ENCODE measurements around the gene SLC4A1.

Gene SLC4A1

DNA sequence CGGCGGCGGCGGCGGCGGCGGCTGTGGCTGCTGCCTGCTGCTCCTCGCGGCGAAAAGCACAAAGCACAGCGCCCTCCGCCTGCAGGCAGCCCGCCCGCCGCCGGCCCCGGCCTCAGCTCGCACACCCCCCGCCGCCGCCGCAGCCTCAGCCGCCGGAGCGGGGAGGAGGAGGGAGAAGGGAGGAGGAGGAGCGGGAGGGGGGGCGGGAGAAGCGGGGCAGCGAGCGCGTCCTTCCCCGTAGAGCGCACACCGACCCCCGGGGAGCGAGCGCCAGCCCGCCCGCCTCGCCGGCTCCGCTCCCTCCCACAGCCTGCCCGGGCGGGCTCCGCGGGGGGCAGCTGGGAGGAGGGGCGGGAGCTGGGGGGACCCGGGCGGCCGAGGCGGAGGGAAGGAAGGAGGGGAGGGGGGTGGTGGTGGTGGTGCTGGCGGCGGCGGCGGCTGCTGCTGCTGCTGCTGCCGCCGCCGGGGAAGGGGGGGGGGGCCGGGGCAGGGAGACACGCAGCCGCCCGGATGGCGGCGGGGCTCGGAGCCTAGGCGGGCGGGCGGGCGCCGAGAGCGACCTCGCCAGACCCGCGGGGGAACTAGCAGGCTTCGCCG lies 48.2 kb downstream of the SLC4A1 start, which contains the start of gene UBTF:
Gene UBTF, minus strand, starts transcription at position 60 of the 597 bp plus-strand sequence. CDS start 1,446 bp downstream, outside the sequence.
- FAIRE-seq: no peak

- FAIRE-seq: no peak
These were observed 48.8 kb downstream of the SLC4A1 start for GRCh38 chr17:44219108-44219615.

- FAIRE-seq: no peak
These were observed 49.4 kb downstream of the SLC4A1 start for GRCh38 chr17:44218344-44219107.

DNA sequence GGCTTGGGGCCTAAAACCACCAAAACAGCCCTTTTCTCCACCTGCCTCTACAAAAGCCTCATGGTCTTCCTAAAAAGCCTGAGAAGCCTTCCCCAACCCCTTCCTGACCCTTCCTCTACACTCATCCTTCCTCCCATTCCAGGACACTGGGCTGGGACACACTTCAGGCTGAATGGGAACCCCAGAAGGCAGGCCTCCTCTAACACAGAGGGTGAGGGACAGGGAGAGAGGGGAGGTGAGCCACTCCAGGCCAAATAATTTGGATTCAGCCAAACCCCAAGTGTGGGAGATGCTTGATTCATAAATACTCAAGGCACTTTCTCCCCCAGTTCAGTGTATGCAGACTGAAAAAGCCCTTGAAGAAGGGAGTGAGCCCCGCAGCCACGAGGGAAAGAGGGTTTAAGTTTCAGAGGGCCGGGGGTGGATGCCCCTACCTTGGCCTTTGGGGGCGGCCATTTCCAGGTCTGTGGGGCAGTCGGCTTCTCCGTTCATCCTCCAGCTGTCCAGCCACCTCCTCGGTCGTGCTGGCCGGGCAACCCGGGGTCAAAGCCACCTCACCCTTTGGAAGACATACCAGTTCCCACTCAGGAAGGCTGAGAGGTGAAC lies 50.1 kb downstream of the SLC4A1 start:
- no peak for FAIRE-seq

- no peak for FAIRE-seq
These were observed 51.2 kb downstream of the SLC4A1 start for GRCh38 chr17:44216694-44217093.

DNA sequence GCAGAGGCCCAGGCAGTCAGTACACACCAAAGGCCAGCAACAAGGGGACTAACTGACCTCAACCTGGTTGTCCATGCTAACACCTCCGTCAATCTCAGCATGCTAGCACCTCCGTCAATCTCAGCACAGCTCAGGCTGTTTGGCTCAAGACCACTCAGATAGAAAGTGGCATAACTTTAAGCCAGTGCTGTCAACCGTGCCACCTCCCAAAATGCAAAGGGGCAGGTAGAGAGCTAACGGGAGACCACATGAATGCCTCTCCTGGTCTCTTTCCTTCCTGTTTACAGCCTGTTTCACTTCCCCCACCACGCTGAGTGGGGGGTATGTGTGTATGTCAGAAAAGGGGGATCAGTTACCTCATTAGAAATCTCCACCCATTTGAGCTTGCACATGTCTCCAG lies 51.8 kb downstream of the SLC4A1 start:
- no peak for FAIRE-seq

DNA sequence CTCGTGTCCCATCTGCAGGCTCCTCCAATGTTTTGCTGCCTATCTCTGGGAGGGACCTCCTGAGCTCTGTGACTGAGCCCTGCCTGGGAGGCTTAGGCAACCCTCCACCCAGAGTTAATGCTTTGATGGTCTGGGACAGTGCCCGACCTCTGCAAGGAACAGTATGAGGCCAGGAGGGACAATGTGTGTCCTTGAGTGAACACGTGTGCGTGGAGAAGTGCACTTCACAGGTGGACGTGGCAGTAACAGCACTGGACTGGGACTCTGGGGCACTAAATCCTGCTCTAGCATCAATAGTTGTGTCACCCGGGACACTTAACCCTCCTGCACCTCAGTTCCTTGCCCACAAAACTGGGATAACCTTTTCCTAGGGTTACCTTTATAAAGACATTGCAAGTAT lies 53.0 kb downstream of the SLC4A1 start:
- FAIRE-seq: no peak

GRCh38 chr17:44214230-44214494 lies 53.8 kb downstream of the SLC4A1 start:
- FAIRE-seq: no peak

GRCh38 chr17:44213403-44214229 lies 54.3 kb downstream of the SLC4A1 start:
- FAIRE-seq: no peak

DNA sequence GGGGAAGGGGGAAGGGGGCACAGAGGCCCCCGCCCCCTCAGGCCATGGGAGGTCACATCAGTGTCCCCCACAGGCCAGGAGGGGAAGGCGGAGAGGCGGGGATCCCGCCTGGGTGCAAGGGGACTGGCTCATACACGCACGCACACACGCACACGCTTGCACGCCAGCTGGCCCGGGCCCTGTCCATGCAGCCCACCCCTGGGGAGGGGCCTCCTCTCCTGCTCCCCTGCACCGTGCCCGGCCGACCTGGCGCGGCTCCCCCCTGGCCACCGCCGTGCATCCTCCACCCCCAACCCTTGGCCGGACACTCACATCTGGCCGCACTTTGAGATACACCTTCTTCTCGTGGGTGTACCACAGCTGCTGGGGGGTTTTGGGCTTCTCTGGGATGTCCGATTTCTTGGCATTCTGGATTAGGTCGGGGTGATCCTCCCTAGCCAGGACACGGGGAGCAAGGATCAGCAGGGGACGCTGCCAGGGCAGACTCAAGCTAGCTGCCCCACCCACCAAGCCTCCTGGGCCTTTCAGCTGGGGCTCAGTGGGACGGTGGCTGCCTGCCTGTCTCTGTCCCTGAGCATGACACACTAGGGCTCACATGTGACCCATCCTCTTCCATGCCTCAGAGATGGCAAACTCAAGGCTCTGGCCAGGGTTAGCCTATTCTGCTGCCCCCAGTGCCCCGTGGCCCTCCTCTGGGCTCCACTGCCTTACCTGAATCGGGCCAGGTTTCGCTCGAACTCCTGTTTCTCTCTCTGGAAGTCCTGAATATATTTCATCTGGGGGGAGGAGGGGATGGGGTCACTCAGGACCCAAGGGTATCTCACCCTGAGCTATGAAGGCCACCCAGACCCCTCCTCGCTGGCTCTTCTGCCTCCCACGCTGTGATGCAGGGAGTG lies 55.2 kb downstream of the SLC4A1 start:
- FAIRE-seq: no peak

DNA sequence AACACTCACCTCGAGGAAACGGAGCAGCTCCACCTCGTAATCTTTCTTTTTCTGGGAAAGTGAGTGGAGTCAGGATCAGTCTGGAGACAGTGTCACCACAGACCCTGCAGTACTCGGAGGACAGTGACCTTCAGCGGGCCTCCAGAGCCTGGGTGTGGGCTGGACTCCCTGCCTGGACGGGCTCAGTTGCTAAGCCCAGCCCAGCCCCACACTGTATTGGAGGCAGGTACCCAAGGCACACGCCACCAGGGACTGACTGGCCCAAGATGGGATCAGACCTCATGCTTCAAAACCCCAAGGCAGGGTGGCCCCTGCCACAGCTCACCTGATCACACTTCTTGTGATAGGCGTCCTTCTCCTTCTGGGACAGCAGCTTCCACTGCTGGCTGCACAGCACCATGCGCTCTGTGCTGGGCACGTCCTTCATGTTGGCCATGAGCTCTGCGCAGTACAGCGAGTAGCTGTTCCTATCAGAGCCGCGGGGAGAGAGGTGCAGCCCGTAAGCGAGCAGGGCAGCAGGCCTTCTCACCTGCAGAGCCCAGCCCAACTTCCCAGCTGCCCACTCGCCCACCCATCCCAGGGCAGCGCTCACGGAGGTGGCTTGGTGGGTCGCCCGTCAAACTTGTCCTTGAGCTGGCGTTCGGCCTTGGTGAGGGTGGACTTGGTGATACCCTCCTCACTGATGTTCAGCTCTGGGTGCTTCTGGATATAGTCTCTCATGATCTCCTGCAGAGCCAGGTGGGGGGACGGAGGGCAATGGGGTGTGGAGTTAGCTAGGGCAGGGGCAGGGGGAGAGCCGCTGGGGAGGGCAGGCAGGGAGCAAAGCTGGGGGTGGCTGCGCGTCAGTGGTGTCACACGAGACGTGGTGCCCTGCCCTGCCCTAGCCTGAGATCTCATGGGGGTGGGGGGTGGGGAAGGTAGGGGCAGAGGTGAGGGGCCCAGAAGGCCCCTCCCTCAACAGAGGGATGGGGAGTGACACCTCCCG lies 56.4 kb downstream of the SLC4A1 start:
- FAIRE-seq: no peak

DNA sequence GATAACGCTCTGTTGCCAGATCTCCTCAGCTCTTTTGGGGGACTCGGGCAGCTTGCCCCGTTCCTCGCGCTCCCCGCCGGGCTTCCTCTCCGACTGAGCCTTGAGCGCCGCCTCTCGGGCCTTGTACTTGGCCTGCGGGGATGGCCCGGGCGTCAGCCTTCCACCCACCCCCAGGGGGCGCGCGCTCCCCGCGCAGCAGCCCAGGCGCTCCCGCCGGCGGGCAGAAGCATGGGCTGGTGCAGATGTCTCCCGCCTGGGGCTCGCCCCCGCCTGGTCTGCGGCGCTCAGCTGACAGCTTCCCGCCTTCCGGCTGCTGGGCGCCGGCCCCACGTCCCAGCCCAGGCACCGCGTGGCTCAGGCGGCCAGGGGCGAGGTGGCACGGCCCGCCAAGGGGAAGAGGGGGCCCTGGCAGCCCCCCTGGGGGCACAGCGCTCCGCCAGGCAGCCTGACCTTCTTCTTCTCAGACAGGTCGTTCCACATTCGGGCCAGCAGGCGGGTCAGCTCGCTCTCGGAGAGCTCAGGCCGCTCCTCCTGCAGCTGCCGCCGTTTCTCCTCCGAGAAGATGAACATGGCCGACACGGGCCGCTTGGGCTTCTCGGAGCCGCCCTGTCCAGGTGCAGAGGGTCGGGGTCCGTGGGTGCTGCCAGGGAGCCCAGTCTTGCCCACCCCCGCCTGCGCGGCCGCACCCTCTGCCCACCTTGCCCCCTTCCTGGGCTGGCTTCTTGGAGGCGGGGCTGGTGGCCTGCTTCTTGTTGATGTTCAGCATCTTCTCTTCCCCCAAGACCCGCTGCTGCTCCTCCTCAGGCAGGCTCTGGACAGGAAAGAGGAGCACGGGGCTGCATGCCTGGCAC lies 57.4 kb downstream of the SLC4A1 start:
- FAIRE-seq: no peak

DNA sequence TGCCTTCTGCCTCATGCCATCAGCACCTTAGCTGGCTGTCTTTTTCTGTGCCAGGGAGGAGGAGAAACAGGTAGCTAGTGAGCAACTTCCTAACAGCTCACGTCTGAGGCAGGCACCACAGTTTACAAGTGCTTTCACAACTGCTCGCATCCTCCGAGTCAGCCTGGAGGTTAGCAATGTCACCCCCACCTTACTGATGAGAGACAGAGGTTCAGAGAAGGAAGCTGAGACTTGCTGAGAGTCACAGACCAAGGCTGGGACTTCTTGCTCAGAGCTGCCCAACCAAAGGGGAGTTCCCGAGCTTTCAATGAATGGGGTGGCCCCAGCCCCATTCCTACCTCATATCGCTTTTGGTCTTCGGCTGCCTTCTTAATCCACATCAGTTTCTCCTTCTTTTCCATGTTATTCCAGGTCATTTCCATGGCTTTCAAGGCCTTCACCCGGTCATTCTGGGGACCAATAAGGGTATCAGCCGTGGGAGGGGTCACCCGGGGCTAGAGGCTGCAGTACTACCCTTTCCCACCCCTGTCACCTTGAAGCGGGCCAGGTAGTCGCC lies 58.1 kb downstream of the SLC4A1 start:
- no peak for FAIRE-seq

- no peak for FAIRE-seq
These were observed 60.2 kb downstream of the SLC4A1 start for GRCh38 chr17:44207743-44208142.

- no peak for FAIRE-seq
These were observed 60.6 kb downstream of the SLC4A1 start for GRCh38 chr17:44207319-44207718.

- FAIRE-seq: no peak
These were observed 61.1 kb downstream of the SLC4A1 start for GRCh38 chr17:44206825-44207155.

GRCh38 chr17:44205962-44206824 lies 61.7 kb downstream of the SLC4A1 start:
- no peak for FAIRE-seq

GRCh38 chr17:44204441-44204882 lies 63.5 kb downstream of the SLC4A1 start:
- FAIRE-seq: no peak
